CD4-positive, alpha-beta T cell treated with Interleukin-17A for 4 hours (primary cell): ENCODE data around the gene ABO.
"Not testable (repeated sequence)": the region's sequence is repeated elsewhere in the genome, so short reads cannot be mapped to it uniquely, and the experiment has no call there.

Experiments
- DNase-seq: peaks from one replicate; pipeline ENCODE4 v3.0.0-alpha.2; 2020; ENCODE audit warnings: mixed read lengths

ABO gene

GRCh38 chr9:133286523-133286922, 11.5 kb upstream of the ABO start:
- no peak for DNase-seq

GRCh38 chr9:133285252-133285775, 10.3 kb upstream of the ABO start:
- DNase-seq, result no peak

- no peak for DNase-seq
Observed at GRCh38 chr9:133284362-133284761, 9.4 kb upstream of the ABO start.

GRCh38 chr9:133283255-133284032, 8.4 kb upstream of the ABO start:
- DNase-seq, result not testable (repeated sequence)

- DNase-seq, result no peak
Observed at GRCh38 chr9:133282464-133283238, 7.7 kb upstream of the ABO start.

- DNase-seq, result no peak
Observed at GRCh38 chr9:133280392-133280791, 5.4 kb upstream of the ABO start.

- no peak for DNase-seq
Observed at GRCh38 chr9:133278161-133279114, 3.4 kb upstream of the ABO start.

- DNase-seq, result no peak
Observed at GRCh38 chr9:133277467-133277866, 2.5 kb upstream of the ABO start.

GRCh38 chr9:133276923-133277322, 1.9 kb upstream of the ABO start:
- DNase-seq, result no peak

GRCh38 chr9:133276001-133276884, 1.2 kb upstream of the ABO start:
- DNase-seq, result no peak

- no peak for DNase-seq
Observed at GRCh38 chr9:133274236-133275104, 531 bp downstream of the ABO start.

GRCh38 chr9:133273819-133274218, 1.2 kb downstream of the ABO start:
- DNase-seq, result no peak

- DNase-seq, result no peak
Observed at GRCh38 chr9:133273098-133273497, 1.9 kb downstream of the ABO start.

GRCh38 chr9:133269537-133270362, 5.3 kb downstream of the ABO start:
- DNase-seq, result no peak

- not testable (repeated sequence) for DNase-seq
Observed at GRCh38 chr9:133269136-133269535, 5.9 kb downstream of the ABO start.

GRCh38 chr9:133268335-133269056, 6.5 kb downstream of the ABO start:
- DNase-seq, result no peak

GRCh38 chr9:133264235-133264764, 10.7 kb downstream of the ABO start:
- DNase-seq, result no peak

- DNase-seq, result no peak
Observed at GRCh38 chr9:133263557-133263956, 11.4 kb downstream of the ABO start.

- DNase-seq, result no peak
Observed at GRCh38 chr9:133262226-133262625, 12.8 kb downstream of the ABO start.
